GM18870 (cell line): ENCODE results near the gene TUBB1.

Experiments used
- ATAC-seq: cut with Tn5 transposase; IDR thresholded peaks from one replicate; pipeline ENCODE4 v1.9.1; 2021; ENCODE audit warnings: moderate library complexity; ENCODE audit not compliant: unreplicated experiment

The TUBB1 gene

DNA sequence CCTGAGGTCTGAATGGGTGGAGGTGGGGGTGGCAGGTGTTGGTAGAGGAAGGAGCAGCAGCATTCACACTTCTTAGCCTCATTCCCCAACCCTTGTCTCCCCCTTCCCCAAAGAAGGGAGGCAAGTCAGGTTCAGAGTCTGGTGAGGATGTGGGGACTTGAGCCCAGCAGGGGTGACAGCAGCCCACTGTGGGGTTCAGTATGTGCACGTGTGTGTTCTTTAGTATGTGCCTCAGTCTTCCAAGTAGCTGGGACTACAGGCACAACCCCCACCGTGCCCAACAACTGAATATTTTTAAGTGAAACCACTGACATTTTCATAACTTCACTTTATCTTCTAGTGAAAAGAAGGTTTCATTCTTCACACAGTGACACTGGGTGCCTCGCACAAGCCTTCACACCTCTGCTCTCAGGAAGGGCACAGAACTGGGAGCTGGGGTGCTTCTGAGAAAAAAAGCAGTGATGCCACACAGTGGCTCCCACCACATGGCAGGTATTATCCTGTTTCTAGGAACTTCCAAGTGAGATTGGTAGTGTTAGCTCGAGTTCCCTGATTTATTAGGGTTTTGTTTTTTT lies 56.8 kb downstream of the TUBB1 start:
- no peak for ATAC-seq
